Activated T-cell treated with anti-CD3 and anti-CD28 coated beads for 4 hours (primary cell): ENCODE measurements around the gene PES1.
"Not testable (repeated sequence)": the region's sequence is repeated elsewhere in the genome, so short reads cannot be mapped to it uniquely, and the experiment has no call there.

ENCODE experiments used
- DNase-seq: peaks from one replicate; pipeline ENCODE4 v3.0.0-alpha.2; 2020

PES1 gene

DNA sequence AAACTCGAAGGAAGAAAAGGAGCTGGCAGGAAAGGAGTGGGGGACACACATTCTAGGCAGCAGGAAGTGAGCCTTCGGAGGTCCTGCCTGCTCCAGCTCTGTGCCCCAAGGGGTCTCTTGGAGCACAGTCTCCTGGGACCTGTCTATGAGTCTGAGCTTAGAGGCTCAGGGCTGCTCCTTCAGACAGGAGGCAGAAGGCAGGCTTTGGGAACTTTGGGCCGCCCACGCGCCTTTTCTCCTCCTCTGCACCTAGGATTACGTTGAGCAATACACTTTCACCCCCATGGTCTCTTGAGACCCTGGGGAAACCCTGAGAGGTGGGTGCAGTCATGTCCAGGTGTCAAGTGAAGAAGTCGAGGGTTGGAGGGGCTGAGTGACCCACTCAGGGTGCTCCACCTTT is 16.2 kb upstream of the PES1 start:
- DNase-seq, result no peak

DNA sequence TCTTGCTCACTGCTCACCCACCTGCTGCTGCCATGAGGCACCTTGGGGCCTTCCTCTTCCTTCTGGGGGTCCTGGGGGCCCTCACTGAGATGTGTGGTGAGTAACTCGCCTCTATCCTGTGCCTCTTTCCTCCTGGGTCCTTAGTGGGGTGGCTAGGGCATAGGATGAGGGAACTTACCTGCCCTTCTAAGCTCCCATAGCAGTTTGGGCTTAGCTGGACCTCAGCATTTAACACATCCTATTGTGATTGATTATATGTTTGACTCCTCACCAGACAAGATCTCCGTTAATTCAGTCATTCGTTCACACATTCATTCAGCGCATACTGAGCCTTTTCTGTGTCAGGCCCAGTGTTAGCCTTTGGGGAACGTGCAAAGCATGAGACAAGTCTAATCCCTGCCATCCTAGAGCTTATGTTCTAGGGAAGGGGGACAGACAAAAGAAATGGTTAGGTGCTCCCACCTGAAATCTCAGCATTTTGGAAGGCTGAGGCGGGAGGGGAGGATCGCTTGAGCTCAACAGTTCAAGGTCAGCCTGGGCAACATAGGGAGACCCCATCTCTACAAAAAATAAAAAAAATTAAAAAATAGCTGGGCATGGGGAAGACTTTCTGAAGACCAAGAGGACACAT is 15.7 kb upstream of the PES1 start:
- no peak for DNase-seq

DNA sequence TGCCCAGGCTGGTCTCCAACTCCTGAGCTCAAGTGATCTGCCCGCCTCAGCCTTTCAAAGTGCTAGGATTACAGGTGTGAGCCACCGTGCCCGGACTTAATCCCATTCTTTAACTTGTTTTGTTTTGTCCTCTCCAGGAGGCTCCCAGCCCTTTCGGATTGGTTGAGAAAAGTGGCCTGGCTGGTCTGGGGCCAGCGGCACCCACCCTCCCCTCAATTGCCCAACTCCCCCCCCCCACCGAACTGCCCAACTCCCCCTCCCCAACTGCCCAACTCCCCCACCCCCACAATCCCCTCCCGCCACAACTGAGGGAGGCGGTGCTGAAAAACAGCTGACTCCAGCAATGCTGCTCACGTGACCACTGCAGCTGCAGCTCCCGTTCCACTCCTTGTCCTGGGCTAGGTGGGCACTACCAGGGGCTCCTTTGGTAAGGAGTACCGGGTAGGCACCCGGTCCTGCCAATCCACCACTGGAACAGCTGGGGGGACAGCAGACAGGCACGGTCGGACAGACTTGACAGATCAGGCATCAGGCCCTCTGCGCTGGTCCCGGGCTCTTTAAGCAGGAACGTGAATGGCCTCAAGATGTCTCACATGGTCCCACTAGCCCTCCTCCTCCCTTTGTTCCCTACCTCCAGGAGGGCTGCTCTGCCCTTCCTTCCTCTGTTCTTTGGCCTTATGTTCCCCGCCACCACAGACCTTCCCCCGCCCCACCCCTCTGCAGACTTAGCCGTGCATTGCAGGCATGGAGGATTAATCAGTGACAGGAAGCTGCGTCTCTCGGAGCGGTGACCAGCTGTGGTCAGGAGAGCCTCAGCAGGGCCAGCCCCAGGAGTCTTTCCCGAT is 15.0 kb upstream of the PES1 start, which contains the start of gene TCN2:
TSS of gene TCN2 (plus strand) at position 720 of the 845 bp plus-strand sequence. CDS start 158 bp downstream, outside the sequence.
- DNase-seq, result no peak

DNA sequence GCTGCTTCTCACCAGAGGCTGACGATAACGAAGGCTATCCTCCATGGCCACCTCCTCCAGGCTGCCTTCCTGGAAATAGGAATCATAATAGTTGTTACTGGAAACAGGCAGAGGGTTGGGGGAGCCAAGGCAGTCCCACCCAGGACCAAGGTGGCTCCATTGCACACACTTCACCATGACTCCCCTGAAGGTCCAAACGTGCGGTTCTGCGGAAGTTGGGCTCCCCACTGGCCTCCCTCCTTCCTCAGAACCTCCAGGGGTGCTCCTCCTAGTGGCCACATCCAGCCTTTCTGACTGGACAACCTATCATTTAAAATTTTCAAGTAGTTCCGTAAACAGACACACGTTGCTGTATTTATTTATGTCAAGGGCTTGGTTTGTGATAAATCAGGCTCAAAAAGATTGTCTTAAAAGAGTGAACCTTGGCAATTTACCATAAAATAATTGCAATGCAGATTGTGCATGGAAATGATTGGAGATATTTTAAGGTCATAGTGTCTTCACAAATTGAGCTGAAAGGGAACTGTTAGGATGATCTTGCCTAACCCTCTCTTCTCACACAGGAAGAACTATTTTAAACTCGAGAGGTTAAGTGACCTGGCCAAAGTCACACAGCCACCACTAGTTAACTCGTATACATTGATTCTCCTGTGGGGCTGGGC is 13.9 kb upstream of the PES1 start:
- peak; percentile 27 for DNase-seq

DNA sequence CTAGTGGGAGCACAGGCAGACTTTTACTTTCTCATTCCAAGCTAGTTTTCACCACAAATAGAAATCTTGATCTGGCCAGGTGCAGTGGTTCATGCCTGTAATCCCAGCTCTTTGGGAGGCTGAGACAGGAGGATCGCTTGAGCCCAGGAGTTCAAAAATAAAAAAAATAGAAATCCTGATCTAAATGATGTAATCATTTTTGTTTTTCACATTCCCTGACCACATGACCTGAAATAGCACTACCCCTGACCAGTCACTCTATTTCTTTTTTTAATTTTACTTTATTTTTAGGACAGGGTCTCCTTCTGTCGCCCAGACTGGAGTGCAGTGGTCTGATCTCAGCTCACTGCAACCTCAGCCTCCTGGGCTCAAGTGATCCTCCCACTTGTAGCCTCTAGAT is 13.0 kb upstream of the PES1 start:
- no peak for DNase-seq

DNA sequence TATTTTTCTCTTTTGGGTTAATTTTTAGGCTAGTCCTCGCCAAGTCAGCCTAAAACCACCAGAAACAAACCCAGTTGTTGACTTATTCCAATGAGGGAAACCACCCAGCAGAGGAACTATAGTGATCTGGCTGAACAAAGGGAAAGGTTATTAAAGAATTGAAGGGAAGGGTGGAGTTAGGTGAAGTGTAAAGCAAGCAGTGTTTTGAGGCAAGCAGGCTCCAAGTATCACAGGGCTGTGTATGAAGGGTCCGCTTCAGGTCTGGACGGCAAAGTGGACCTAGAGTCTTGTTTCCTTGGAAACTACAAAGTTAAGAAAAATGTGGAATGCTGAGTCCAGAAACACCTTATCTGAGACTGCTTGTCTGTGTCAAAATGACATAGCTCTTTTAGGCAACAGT is 12.1 kb upstream of the PES1 start:
- DNase-seq, result no peak

DNA sequence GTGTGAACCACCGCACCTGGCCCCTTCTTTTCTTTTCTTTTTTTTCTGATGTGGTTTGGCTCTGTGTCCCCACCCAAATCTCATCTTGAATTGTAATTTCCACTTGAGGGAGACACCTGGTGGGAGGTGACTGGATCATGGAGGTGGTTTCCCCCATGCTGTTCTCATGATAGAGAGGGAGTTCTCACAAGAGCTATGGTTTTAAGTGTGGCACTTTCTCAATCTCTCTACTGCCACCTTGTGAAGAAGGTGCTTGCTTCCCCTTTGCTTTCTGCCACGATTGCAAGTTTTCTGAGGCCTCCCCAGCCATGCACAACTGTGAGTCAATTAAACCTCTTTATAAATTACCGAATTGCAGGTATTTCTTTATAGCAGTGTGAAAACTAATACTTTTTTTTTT is 10.3 kb upstream of the PES1 start:
- no peak for DNase-seq

DNA sequence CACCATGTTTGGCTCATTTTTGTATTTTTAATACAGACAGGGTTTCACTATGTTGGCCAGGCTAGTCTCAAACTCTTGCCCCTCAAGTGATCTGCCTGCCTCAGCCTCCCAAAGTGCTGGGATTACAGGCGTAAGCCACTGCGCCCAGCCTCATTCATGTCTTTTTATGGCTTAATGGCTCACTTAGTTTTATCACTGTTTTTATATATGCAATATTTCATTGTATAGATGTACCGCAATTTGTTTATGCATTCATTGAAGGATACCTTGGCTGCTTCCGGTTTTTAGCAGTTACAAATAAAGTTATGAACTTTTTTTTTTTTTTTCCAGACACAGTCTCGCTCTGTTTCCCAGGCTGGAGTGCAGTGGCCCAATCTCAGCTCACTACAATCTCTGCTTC is 9.8 kb upstream of the PES1 start:
- DNase-seq, result no peak

DNA sequence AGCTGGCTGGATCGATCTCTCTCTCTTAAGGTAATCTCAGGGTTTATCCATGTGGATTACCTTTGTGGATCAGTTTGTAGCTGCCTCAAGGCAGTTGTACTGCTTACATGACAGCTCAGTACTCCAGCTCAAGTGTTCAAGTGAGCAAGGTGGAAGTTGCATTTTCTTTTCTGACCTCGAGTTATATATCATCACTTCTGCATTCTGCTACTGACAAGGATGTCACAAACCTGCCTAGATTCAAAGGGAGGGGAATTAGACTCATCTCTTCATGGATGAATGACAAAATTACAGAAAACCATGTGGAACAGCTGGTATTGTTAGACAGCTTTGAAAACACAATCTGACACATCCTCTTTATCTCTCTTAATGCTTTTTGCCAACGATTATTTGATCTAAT is 9.2 kb upstream of the PES1 start:
- no peak for DNase-seq

DNA sequence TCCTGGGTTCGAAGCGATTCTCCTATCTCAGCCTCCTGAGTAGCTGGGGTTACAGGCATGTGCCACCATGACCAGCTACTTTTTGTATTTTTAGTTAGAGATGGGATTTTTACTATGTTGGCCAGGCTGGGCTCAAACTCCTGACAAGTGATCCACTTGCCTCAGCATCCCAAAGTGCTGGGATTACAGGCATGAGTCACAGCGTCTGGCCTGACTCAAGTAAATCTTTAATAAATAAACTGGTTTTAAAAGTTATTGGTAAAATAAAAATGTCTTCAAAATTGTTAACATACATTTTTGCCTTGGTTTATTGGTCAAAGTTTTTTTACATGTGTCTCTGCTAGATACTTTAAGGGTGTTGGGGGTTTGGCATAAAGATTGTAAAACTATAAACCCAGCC is 7.3 kb upstream of the PES1 start:
- DNase-seq, result no peak

DNA sequence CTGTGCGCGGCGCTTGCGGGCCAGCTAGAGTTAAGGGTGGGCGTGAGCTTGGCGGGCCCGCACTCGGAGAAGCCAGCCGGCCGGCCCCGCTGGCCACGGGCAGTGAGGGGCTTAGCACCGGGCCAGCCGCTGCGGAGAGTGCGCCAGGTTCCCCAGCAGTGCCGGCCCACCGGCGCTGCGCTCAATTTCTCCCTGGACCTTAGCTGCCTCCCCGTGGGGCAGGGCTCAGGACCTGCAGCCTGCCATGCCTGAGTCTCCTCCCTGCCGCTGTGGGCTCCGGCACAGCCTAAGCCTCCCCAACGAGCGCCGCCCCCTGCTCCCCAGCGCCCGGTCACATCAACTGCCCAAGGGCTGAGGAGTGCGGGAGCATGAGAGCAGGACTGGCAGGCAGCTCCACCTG is 5.2 kb upstream of the PES1 start:
- DNase-seq, result no peak

DNA sequence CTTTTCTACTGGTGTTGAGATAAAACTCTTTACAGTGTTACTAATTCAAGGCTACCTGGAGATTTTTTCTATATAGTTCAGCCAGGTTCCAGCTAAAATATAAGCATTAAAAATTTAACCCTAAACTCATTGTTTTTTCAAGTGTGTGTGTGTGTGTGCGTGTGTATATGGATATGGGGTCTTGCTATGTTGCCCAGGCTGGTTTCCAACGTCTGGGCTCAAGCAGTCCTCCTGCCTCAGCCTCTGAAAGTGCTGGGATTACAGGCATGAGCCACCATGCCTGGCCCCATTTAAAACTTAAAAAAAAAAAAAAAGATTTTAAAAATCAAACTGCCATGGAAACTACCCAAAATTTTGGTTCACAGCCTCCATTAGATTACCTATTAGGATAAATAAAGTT is 4.5 kb upstream of the PES1 start:
- no peak for DNase-seq

DNA sequence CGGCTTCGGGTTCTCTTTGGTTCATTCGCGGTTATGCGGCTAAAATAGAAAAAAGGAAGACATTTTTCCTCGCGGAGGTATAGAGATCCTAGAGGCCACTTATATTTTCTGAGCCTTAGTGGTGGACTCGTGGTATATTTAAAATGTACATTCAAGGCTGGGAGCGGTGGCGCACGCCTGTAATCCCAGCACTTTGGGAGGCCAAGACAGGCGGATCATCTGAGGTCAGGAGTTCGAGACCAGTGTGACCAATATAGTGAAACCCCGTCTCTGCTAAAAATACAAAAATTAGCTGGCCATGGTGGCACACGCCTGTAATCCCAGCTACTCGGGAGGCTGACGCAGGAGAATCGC is 627 bp upstream of the PES1 start:
- not testable (repeated sequence) for DNase-seq

DNA sequence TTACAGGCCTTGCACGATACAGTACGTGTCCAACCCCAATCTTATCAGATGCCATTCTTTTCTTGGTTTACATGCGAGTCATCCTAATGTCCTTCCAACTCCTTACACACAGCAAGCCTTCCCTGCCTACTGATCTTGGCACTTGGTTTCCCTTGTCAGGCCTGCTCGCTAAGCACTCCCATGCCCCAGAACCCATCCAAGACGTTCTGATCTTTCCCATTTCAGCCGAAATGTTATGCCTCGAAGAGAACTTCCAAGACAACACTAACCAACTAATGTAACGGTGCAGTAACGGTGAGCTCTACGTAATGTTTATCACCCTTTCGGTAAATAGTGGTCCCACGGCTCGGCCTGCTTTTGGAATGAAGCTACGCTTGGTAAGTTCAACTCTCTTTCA is 521 bp downstream of the PES1 start:
- DNase-seq, result no peak

DNA sequence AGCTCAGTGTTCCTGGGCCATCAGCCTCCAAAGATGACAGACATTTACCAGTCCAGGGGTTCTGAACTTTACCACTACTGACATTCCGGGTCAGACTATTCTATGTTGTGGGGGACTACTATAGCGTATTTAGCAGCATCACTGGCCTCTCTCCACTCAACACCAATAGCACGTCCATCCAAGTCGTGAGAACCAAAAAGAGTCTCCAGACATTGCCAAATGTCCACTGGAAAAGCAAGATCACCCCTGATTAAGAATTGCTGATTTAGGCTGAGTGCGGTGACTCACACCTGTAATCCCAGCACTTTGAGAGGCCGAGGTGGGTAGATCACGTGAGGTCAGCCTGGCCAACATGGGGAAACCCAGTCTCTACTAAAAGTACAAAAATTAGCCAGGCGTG is 5.3 kb downstream of the PES1 start:
- no peak for DNase-seq

DNA sequence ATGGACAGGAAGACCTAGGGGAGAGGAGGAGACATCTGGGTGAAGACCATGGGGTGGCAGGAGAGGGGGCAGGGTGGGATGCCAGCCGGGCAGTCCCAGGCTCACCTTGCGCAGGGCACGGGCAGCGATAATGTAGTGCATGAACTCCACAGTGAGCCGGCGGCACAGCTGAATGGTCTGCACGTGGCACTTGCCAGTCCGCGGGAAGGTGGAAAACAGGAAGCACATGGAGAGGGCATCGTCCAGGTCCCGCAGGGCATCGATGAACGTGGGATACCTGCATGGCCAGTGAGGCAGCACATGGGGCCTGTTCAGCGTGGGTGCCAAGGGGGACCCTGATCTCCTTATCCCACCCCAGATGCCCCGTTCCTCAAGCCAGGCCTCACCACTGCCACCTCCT is 7.3 kb downstream of the PES1 start:
- no peak for DNase-seq

DNA sequence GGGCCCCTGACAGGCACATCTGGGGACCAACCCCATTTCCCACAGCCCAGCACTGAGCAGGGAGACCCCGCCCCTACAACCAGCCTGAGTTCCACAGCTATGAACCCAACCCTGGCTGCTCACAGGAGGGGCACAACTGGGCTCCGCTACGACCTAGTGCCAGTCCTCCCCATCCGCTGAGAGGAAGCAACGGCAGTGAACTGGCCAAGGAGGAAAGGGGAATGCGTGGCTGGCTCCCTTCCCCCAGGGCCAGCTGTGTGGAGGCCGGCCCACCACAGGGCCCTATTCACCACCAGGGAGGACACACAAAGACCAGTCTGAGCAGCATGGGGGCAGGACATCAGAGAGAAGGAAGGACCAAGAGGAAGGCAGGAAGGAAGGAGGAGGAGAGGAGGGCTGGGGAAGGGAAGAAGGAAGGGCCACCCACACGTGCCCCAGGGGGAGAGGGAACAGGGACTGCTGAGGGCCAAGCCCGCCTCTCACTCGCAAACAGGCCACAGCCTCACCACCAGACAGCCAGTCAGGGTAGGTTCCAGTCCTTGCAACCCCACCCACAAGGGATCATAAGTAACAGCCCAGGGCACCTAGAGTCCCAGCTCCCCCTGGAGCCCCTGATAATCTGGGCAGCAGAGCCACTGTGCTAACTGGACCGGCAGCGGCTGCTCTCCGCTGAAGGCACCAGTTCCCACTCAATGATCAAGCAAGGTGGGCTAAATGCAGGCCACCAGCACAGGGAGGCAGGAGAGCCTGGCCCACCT is 8.7 kb downstream of the PES1 start:
- DNase-seq, result no peak

DNA sequence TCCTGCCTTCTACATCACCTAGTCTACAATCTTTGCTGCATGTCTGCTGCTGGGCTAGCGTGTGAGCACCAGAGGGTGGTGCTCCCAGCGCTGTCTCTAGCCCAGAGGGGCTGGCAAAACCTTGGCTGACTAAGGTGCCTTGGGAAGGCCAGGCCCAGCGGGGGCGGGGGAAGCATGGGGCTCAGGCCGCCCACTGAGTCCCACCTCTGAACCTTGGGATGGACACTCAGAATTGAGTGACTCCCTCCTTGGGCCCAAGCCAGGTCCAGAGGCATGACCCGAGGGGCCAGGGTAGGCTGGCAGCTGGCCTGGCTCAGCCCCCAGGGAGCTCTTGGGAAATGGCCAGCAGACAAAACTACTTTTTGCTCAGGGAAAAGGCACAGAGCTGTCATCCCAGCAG is 9.7 kb downstream of the PES1 start:
- no peak for DNase-seq

DNA sequence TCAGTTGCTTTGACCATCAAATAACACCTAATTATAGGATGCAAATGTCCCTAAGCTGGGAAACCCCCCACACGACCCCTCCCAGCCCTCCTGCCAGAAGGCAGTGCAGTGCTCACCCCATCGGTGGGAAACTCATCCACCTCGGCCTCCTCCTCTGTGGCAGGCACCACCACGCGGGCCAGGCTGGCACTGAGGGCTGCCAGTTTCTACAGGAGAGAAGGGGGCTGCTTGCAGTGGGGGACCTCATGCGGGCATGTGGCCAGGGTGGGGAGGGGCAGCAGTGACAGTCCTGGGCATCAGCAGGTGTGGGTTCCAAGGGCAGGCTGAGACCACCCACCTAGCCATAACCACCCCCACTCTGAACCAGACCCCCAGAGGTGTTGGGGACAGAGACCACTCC is 10.8 kb downstream of the PES1 start:
- DNase-seq, result no peak

DNA sequence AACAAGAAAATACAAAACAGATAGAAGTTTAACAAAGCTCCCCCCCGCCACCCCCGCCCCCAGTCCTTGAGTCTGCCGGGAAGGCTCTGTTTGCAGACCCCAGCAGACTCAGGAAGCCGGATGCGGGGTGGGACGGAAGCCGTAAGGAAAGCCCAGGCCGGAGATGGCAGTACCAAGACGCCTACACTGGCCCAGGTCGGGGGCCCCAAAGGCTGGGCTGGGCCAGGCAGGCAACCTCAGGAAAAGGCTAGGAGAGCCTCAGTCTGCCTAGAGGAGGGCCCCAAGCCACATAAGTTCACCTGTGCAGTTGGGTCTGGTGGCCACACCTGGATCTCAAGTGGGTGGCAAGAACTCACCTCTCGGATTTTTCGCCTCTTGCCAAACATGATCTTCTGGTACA is 13.2 kb downstream of the PES1 start:
- no peak for DNase-seq

DNA sequence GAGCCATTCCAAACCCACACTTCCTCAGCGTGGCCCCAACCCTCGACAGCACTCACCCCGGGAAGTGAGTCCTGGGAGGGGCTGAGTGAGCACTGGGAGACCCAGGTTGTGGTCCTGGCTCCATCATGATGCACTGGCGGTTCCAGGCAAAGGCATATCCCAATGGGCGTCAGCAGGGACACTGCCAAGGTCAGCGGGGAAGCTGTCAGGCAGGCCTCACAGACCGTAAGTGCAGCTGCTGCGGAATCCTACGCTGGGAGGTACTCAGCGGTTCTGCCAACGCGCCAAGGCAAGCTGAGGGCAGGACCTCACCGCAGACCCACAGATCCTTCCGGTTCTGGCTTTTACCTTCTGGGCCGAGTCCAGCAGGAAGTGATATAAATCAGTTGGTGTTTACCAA is 15.9 kb downstream of the PES1 start:
- no peak for DNase-seq

DNA sequence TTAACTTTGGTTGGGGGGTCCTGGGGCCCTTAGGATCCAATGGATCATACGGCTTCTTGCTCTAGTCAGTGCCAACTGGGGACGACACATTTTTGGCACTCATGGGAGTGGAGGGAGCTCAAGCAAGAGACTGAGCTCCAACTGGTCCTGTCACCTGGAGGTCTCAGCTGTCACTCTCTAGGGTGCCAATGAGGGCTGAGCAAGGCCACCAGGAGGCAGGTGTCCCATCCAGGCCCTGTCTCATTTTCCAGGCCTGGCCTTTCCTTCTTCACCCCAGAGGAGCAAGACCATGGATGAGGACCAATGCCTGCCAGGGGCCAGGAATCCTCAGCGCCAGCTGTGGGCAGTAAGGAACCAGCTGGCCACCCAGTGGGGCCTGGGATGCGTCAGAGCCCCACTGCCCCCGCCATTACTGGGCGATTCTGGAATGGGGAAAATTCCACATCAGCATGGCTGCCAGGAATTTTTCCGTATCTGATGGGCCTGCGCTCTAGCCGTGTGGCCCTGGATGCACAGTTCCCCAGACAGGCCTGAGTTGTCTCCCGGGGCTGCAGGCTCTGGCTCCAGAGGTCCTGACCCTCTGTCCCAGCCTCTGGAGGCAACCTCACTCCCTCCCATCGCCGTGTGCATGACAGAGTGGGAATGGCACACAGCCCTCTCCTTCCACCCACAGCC is 16.6 kb downstream of the PES1 start:
- no peak for DNase-seq
